Activated naive CD8-positive, alpha-beta T cell (primary cell): ENCODE data around the gene UBE2QL1.

Experiments used
- H3K27ac Mint-ChIP-seq: one replicate; pipeline ENCODE4 v1.8.0; 2021; ENCODE audit warnings: mixed read lengths
- H3K27me3 Mint-ChIP-seq: one replicate; pipeline ENCODE4 v1.8.0; 2021; ENCODE audit warnings: mixed read lengths
- H3K36me3 Mint-ChIP-seq: one replicate; pipeline ENCODE4 v1.8.0; 2021; ENCODE audit warnings: mixed read lengths
- H3K4me1 Mint-ChIP-seq: one replicate; pipeline ENCODE4 v1.8.0; 2021; ENCODE audit warnings: low read depth, mixed read lengths
- H3K4me3 Mint-ChIP-seq: one replicate; pipeline ENCODE4 v1.8.0; 2021; ENCODE audit warnings: mild to moderate bottlenecking, mixed read lengths
- H3K9me3 Mint-ChIP-seq: one replicate; pipeline ENCODE4 v1.8.0; 2021; ENCODE audit warnings: low read depth, mixed read lengths

Gene UBE2QL1

DNA sequence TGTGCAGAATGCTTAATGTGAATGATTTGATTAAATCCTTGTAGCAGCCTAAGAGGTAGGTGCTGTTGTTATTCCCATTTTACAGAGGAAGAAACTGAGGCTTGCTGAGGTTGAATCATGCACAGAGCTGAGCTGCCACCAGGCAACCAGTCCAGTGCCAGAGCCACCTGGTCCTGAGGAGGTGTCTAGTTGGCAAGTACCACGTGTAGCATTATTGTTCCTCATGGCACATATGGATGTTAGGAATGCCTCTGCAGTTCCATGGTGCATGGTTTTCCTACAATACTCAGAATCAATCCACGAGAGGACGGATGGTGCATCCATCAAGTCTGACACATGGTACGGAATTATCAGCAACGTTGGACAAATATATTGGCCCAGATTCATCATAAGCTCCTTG, 8.9 kb downstream of the UBE2QL1 start:
- Mint-ChIP-seq H3K4me1 (no peaks in the 10 kb centered on the region), H3K27me3 (peaks cover 33% of the 10 kb centered on the region), H3K36me3 (no peaks in the 10 kb centered on the region), H3K9me3 (no peaks in the 10 kb centered on the region), H3K27ac (no peak overlapping the region), H3K4me3 (no peak overlapping the region)

DNA sequence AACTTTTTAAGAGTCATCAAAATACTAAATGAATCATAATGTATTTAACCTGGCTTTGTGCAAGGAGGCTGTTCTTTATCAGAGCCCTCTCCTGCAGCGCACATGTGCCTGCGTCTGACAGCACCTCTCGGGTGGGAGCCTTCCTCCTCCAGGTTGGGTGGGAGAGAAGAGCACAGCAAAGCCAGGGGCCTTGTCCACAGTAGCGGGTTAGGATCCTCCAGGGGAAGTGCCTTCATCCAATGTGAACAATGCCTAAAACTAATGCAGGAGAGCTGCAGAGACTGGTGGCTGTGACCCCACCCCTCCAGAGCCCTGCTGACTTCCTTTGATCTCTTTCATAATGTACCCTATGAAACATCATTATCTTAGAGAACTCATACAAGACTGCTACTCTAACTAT, 10.2 kb downstream of the UBE2QL1 start:
- Mint-ChIP-seq H3K9me3 (no peaks in the 10 kb centered on the region), H3K4me1 (no peaks in the 10 kb centered on the region), H3K4me3 (no peak overlapping the region), H3K27me3 (peaks cover 27% of the 10 kb centered on the region), H3K27ac (no peak overlapping the region), H3K36me3 (no peaks in the 10 kb centered on the region)

- no peak overlapping the region for H3K4me3 Mint-ChIP-seq
- H3K27ac Mint-ChIP-seq = no peak overlapping the region
- no peaks in the 10 kb centered on the region for H3K36me3 Mint-ChIP-seq
- no peaks in the 10 kb centered on the region for H3K4me1 Mint-ChIP-seq
- H3K27me3 Mint-ChIP-seq = peaks cover 20% of the 10 kb centered on the region
- H3K9me3 Mint-ChIP-seq = no peaks in the 10 kb centered on the region
Measured at GRCh38 chr5:6459896-6460295, 11.2 kb downstream of the UBE2QL1 start.

GRCh38 chr5:6461006-6461405, 12.3 kb downstream of the UBE2QL1 start:
- Mint-ChIP-seq H3K4me1 (no peaks in the 10 kb centered on the region), H3K4me3 (no peak overlapping the region), H3K27ac (no peak overlapping the region), H3K9me3 (no peaks in the 10 kb centered on the region), H3K27me3 (peaks cover 10% of the 10 kb centered on the region), H3K36me3 (no peaks in the 10 kb centered on the region)

DNA sequence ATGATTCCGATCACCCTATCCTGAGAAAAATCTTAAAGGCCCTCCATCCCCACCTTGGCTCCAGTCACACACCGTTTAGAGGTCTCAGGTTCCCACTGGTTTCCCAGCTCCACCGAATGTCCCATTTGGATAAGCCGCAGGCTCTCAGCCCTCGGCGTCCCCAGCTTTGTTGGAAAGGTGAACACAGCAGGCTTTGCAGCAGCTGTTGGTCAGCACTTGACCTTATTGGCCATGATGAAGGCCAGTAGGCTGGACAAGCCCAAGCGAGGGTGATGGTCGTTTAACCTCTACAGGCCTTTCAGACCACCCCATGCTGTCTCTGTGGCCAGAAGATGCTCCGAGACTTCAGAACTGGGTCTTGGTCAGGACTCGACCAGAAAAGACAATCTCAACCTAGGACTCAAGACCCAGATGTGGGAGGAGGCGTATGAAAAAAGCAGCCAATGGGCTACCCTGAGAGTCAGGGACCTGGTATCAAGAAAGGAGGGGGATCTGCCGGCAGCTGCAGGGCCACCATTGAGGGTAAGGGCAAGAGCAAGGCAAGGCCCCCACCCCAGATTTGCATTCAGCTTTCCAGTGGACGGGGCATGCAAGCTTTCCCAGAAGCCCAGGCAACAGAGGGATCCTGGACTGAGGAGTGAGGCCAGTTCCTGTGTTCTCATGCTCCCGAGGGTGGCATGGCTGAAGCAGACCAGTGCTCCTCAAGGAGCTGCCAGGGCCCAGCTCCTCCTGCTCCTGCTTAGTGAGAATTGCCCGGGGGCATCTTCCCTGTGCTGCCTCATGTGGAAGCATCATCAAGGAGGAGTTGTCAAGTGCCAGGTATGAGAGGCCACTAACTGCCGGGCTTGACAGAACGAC, 13.4 kb downstream of the UBE2QL1 start:
- Mint-ChIP-seq H3K4me3 (no peak overlapping the region), H3K9me3 (no peaks in the 10 kb centered on the region), H3K27me3 (peaks cover 8% of the 10 kb centered on the region), H3K27ac (no peak overlapping the region), H3K36me3 (no peaks in the 10 kb centered on the region), H3K4me1 (no peaks in the 10 kb centered on the region)

- no peaks in the 10 kb centered on the region for H3K36me3 Mint-ChIP-seq
- peaks cover 2% of the 10 kb centered on the region for H3K27me3 Mint-ChIP-seq
- H3K4me3 Mint-ChIP-seq = no peak overlapping the region
- no peaks in the 10 kb centered on the region for H3K4me1 Mint-ChIP-seq
- no peaks in the 10 kb centered on the region for H3K9me3 Mint-ChIP-seq
- no peak overlapping the region for H3K27ac Mint-ChIP-seq
Measured at GRCh38 chr5:6462671-6463070, 14.0 kb downstream of the UBE2QL1 start.

DNA sequence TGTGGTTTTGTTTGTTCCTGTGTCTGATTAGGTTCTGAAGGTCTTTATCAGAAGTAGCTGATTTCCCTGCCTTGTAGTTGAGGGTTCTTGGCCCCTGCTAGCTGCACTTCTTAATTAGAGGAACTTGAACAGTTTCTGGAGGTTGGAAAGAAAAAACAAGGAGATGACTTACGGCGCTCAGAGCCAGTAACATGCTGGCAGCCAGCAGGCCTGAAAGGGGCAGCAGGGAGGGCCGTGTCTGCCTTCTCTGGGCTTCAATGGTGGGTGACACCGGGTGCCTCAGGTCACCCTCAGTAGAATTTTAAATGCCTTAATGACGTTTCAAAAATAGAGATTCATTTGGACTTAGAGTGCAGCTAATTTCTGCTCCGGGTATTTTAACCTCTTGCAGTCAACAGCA, 15.8 kb downstream of the UBE2QL1 start:
- no peaks in the 10 kb centered on the region for H3K36me3 Mint-ChIP-seq
- no peaks in the 10 kb centered on the region for H3K4me1 Mint-ChIP-seq
- no peak overlapping the region for H3K27ac Mint-ChIP-seq
- H3K4me3 Mint-ChIP-seq = no peak overlapping the region
- H3K27me3 Mint-ChIP-seq = peaks cover 3% of the 10 kb centered on the region
- H3K9me3 Mint-ChIP-seq = no peaks in the 10 kb centered on the region

DNA sequence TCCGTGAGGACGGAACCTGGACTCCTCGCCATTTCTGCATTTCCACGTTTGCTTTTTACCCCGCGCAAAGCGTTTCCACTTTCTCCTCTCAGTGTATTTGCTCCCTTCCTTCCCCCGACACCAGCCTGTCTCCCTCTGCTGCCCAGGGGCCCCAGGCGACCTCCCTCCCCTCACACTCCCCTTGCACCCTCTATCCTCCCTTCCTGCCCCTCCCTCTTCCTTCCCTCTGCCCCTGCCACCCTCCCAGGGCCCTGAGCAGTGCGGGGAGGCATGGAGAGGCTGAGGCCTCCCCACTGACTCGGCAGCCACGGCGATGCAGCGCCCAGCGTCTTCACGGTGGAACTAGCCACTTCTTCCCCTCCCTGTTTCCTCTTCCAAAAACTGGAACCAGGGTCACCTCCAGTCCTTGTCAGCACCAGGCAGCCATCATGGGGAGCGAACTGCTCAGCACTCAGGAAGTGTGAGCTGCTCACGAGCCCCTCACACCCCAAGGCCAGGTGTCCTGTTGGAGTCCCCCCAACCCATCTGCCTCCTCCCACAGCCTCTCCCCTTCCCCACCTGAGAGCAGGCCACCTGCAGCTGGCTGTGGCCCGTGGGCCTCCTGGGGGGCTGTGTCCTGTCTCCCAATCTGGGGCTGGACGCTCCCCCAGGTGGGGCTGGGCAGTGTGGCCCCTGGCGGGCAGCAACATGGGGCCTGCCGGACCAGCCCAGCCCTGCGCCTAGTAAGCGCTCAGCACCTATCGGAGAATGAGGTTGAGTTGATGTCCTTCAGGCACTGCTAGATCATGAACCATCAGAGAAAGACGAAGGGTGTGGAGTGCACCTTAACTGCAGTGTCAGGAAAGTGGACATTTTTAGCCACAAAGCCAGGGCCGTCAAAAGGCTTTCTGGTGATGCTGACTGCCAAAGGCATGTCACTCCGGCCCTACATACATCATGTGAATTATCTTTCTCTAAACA, 17.5 kb downstream of the UBE2QL1 start:
- H3K36me3 Mint-ChIP-seq = peaks cover 2% of the 10 kb centered on the region
- peaks cover 6% of the 10 kb centered on the region for H3K27me3 Mint-ChIP-seq
- H3K27ac Mint-ChIP-seq = no peak overlapping the region
- H3K9me3 Mint-ChIP-seq = peaks cover 3% of the 10 kb centered on the region
- no peak overlapping the region for H3K4me3 Mint-ChIP-seq
- H3K4me1 Mint-ChIP-seq = no peaks in the 10 kb centered on the region

DNA sequence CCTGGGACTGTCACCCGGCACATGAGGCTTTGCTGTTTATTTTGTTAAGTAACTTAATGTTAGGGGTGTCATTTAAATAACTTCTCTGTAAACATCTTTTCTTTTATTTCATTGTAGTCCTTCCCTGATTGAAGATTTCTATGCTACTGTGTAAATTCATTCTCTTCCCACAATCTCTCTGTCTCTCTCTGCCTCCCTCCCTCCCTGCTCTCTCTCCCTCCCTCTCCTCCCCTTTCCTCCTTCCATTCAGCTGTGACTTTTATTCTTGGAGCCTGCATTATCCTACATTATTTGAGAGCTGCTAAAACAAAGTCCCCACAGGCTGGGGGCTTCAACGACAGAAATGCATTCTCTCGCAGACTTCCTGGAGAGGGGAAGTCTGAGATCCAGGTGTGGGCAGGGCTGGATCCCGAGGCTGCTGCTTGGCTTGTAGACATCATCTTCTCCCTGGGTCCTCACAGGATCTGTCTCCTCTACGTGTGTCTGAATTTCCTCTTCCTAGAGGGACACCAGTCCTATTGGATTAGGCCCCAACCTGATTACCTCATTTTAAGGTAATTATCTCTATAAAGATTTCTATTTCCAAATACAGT, 18.4 kb downstream of the UBE2QL1 start:
- H3K4me3 Mint-ChIP-seq = no peak overlapping the region
- no peaks in the 10 kb centered on the region for H3K4me1 Mint-ChIP-seq
- H3K27ac Mint-ChIP-seq = no peak overlapping the region
- H3K9me3 Mint-ChIP-seq = peaks cover 8% of the 10 kb centered on the region
- H3K27me3 Mint-ChIP-seq = peaks cover 6% of the 10 kb centered on the region
- H3K36me3 Mint-ChIP-seq = peaks cover 2% of the 10 kb centered on the region

- Mint-ChIP-seq H3K4me1 (no peaks in the 10 kb centered on the region), H3K9me3 (peaks cover 8% of the 10 kb centered on the region), H3K4me3 (no peak overlapping the region), H3K27me3 (peaks cover 6% of the 10 kb centered on the region), H3K36me3 (peaks cover 2% of the 10 kb centered on the region), H3K27ac (no peak overlapping the region)
Measured at GRCh38 chr5:6467591-6467990, 18.9 kb downstream of the UBE2QL1 start.

DNA sequence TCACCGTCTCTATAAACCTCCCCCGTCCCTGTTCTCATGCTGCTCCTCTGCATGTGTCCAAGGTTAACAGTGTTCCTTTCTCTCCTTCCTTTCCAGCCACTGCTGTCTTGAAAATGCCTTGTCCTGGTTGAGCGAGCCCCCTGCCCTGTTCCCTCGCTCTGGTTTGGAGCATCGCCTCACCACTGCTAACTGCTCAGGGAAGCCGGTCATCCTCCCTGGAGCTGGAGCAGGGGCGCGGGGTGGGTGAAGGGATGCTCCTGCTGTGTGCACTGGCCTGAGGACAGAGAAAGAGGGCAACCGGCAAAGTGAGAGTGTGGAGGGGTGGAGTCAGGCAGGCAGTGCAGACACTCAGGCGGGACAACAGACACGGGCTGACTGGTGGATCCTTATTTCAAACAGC, 19.4 kb downstream of the UBE2QL1 start:
- Mint-ChIP-seq H3K4me1 (no peaks in the 10 kb centered on the region), H3K9me3 (peaks cover 8% of the 10 kb centered on the region), H3K27me3 (peaks cover 7% of the 10 kb centered on the region), H3K27ac (no peak overlapping the region), H3K4me3 (no peak overlapping the region), H3K36me3 (peaks cover 2% of the 10 kb centered on the region)

DNA sequence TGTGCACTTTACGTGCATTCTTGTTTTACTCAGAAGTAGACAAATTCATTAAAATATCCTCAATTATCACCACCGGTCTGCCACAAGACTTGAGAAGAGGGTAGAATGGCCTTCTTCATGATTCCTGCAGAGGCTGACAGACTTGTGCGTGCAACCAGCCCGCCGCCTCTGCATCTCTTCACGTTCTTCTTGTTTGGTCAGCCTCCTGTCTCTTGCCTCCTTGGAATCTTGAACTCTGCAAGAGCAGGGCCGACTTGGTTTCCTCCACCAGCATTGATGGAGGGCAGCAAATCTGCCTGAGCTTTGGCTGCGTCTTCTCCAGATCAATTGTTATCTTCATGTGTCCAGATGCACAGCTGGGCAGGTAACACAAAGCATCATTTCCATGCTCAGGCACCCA, 20.2 kb downstream of the UBE2QL1 start:
- H3K9me3 Mint-ChIP-seq = peaks cover 8% of the 10 kb centered on the region
- no peak overlapping the region for H3K27ac Mint-ChIP-seq
- no peaks in the 10 kb centered on the region for H3K4me1 Mint-ChIP-seq
- H3K36me3 Mint-ChIP-seq = peaks cover 2% of the 10 kb centered on the region
- no peak overlapping the region for H3K4me3 Mint-ChIP-seq
- H3K27me3 Mint-ChIP-seq = peaks cover 8% of the 10 kb centered on the region

GRCh38 chr5:6469836-6470235, 21.2 kb downstream of the UBE2QL1 start:
- Mint-ChIP-seq H3K27ac (no peak overlapping the region), H3K36me3 (peaks cover 2% of the 10 kb centered on the region), H3K27me3 (peaks cover 8% of the 10 kb centered on the region), H3K4me3 (no peak overlapping the region), H3K9me3 (peaks cover 8% of the 10 kb centered on the region), H3K4me1 (no peaks in the 10 kb centered on the region)

DNA sequence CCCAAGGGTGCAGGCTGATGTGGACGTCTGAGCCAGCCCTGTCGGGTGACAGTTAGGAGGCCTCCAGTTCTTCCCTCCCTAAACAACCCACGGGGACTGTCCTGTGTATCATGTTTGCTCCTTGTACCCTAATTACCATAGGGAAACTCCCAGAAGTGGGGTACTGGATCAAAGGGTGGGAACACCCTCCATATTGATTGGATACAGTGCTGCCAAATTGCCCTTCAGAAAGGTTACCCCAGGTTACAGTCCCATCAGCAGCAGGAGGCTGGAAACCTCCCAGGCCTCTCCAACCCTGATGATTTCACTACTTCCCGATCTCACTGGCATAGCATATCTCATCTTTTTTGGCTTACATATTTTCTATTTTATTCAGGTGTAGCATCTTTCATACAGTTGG, 22.0 kb downstream of the UBE2QL1 start:
- H3K36me3 Mint-ChIP-seq = peaks cover 2% of the 10 kb centered on the region
- peaks cover 8% of the 10 kb centered on the region for H3K9me3 Mint-ChIP-seq
- no peak overlapping the region for H3K27ac Mint-ChIP-seq
- peaks cover 8% of the 10 kb centered on the region for H3K27me3 Mint-ChIP-seq
- H3K4me3 Mint-ChIP-seq = no peak overlapping the region
- H3K4me1 Mint-ChIP-seq = no peaks in the 10 kb centered on the region

- Mint-ChIP-seq H3K9me3 (peaks cover 8% of the 10 kb centered on the region), H3K4me1 (no peaks in the 10 kb centered on the region), H3K27ac (no peak overlapping the region)
Measured at GRCh38 chr5:6471252-6471651, 22.6 kb downstream of the UBE2QL1 start.

More at GRCh38 chr5:6471252-6471651, 22.6 kb downstream of the UBE2QL1 start:
- Mint-ChIP-seq H3K36me3 (peaks cover 2% of the 10 kb centered on the region), H3K4me3 (no peak overlapping the region), H3K27me3 (peaks cover 8% of the 10 kb centered on the region)
